ENCODE measurements around the gene IGFBP5.

Gene IGFBP5

GRCh38 chr2:216663106-216663505 is 32.2 kb downstream of the IGFBP5 start:
- DNase-seq: no peak

GRCh38 chr2:216661639-216662375 is 33.5 kb downstream of the IGFBP5 start:
- no peak for DNase-seq

- DNase-seq: no peak
Observed at GRCh38 chr2:216661051-216661450, 34.3 kb downstream of the IGFBP5 start.

GRCh38 chr2:216660496-216660895 is 34.9 kb downstream of the IGFBP5 start:
- no peak for DNase-seq

- DNase-seq: no peak
Observed at GRCh38 chr2:216659276-216659675, 36.1 kb downstream of the IGFBP5 start.

- no peak for DNase-seq
Observed at GRCh38 chr2:216658757-216659156, 36.6 kb downstream of the IGFBP5 start.

- no peak for DNase-seq
Observed at GRCh38 chr2:216657980-216658379, 37.4 kb downstream of the IGFBP5 start.

- no peak for DNase-seq
Observed at GRCh38 chr2:216657086-216657855, 38.1 kb downstream of the IGFBP5 start.

GRCh38 chr2:216654528-216655052 is 40.8 kb downstream of the IGFBP5 start:
- no peak for DNase-seq

GRCh38 chr2:216653931-216654365 is 41.4 kb downstream of the IGFBP5 start:
- DNase-seq: no peak

GRCh38 chr2:216653093-216653799 is 42.1 kb downstream of the IGFBP5 start:
- no peak for DNase-seq

GRCh38 chr2:216652566-216652965 is 42.8 kb downstream of the IGFBP5 start:
- no peak for DNase-seq

GRCh38 chr2:216651351-216651881 is 43.9 kb downstream of the IGFBP5 start:
- DNase-seq: no peak

GRCh38 chr2:216650626-216651257 is 44.6 kb downstream of the IGFBP5 start:
- no peak for DNase-seq

- DNase-seq: no peak
Observed at GRCh38 chr2:216649574-216649973, 45.8 kb downstream of the IGFBP5 start.

- DNase-seq: no peak
Observed at GRCh38 chr2:216648105-216648504, 47.2 kb downstream of the IGFBP5 start.

- no peak for DNase-seq
Observed at GRCh38 chr2:216646116-216646515, 49.2 kb downstream of the IGFBP5 start.

GRCh38 chr2:216645636-216645950 is 49.8 kb downstream of the IGFBP5 start:
- DNase-seq: no peak

- DNase-seq: no peak
Observed at GRCh38 chr2:216644842-216645635, 50.3 kb downstream of the IGFBP5 start.

- no peak for DNase-seq
Observed at GRCh38 chr2:216643986-216644659, 51.2 kb downstream of the IGFBP5 start.

GRCh38 chr2:216637472-216637871 is 57.9 kb downstream of the IGFBP5 start:
- DNase-seq: no peak
